Measurements from ENCODE around the gene DUOXA1. TPM values are rescaled to one million over a fixed set of nuclear protein-coding genes. Genes with fewer than 3 reads are reported as not detected.

Gene DUOXA1
- total and polyA plus RNA-seq, 5 donors = 0.72 to 2.1 (median 1.3) TPM

DNA sequence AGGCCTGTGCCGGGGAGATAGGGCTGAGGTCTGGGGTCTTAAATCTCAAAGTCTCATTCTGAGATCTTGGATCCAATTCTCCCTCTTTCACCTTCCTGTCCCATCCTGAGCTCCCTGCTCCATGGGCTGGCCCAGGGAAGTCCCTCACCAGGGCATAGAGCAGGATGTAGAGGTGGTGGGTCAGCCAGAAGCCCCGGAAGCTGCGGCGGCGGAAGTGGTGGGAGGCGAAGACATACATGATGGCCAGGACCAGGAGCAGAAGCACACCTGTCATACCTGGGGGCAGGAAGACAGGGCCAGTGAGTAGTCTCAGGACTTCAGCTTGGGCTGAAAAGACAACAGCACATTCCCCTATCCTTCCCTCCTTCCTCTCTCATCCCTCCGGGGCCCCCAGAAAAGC, 32.2 kb downstream of the DUOXA1 start:
- Histone ChIP-seq H3K27ac (ENCODE audit: low read length) (no peak overlapping the region), H3K9me3 (ENCODE audit: control insufficient read depth, low read length) (no peaks in the 10 kb centered on the region), H3K4me3 (ENCODE audit: low read length) (no peak overlapping the region), H3K4me1 (ENCODE audit: control insufficient read depth, insufficient read depth, low read length) (no peaks in the 10 kb centered on the region), H3K27me3 (ENCODE audit: control insufficient read depth, insufficient read depth) (no peaks in the 10 kb centered on the region)
- DNase-seq (no peak), ATAC-seq (no peak)
- intact Hi-C loops (cut with DNase I) = no loop called here
- WGBS = 89% methylated on average over 7 of the region's 7 CpGs

- no peaks in the 10 kb centered on the region for H3K27me3 ChIP-seq (ENCODE audit: control insufficient read depth, insufficient read depth)
- H3K4me1 ChIP-seq (ENCODE audit: control insufficient read depth, insufficient read depth, low read length) = no peaks in the 10 kb centered on the region
- no peak for ATAC-seq
- intact Hi-C loops (cut with DNase I) = no loop called here
- no peak overlapping the region for H3K4me3 ChIP-seq (ENCODE audit: low read length)
- WGBS = 89% methylated on average over 11 of the region's 11 CpGs
- no peak overlapping the region for H3K27ac ChIP-seq (ENCODE audit: low read length)
- H3K9me3 ChIP-seq (ENCODE audit: control insufficient read depth, low read length) = no peaks in the 10 kb centered on the region
- no peak for DNase-seq
Observed at GRCh38 chr15:45095661-45096060, 34.0 kb downstream of the DUOXA1 start.

GRCh38 chr15:45094358-45094730, 35.3 kb downstream of the DUOXA1 start:
- 73% methylated on average over 9 of the region's 9 CpGs for WGBS
- ATAC-seq (no peak), DNase-seq (no peak)
- intact Hi-C loops (cut with DNase I) = no loop called here
- Histone ChIP-seq H3K4me1 (ENCODE audit: control insufficient read depth, insufficient read depth, low read length) (no peaks in the 10 kb centered on the region), H3K27ac (ENCODE audit: low read length) (no peak overlapping the region), H3K27me3 (ENCODE audit: control insufficient read depth, insufficient read depth) (no peaks in the 10 kb centered on the region), H3K9me3 (ENCODE audit: control insufficient read depth, low read length) (no peaks in the 10 kb centered on the region), H3K4me3 (ENCODE audit: low read length) (no peak overlapping the region)

- DNase-seq = no peak
- no peak for ATAC-seq
- WGBS = 81% methylated on average over 11 of the region's 11 CpGs
- no peaks in the 10 kb centered on the region for H3K4me1 ChIP-seq (ENCODE audit: control insufficient read depth, insufficient read depth, low read length)
- no peaks in the 10 kb centered on the region for H3K9me3 ChIP-seq (ENCODE audit: control insufficient read depth, low read length)
- no peak overlapping the region for H3K4me3 ChIP-seq (ENCODE audit: low read length)
- intact Hi-C loops (cut with DNase I) = no loop called here
- no peak overlapping the region for H3K27ac ChIP-seq (ENCODE audit: low read length)
- H3K27me3 ChIP-seq (ENCODE audit: control insufficient read depth, insufficient read depth) = no peaks in the 10 kb centered on the region
Observed at GRCh38 chr15:45093622-45094357, 35.9 kb downstream of the DUOXA1 start.

GRCh38 chr15:45093013-45093412, 36.7 kb downstream of the DUOXA1 start:
- intact Hi-C loops (cut with DNase I) = no loop called here
- no peak for ATAC-seq
- H3K27ac ChIP-seq (ENCODE audit: low read length) = no peak overlapping the region
- no peaks in the 10 kb centered on the region for H3K27me3 ChIP-seq (ENCODE audit: control insufficient read depth, insufficient read depth)
- H3K4me1 ChIP-seq (ENCODE audit: control insufficient read depth, insufficient read depth, low read length) = no peaks in the 10 kb centered on the region
- DNase-seq = no peak
- 95% methylated on average over 4 of the region's 4 CpGs for WGBS
- H3K4me3 ChIP-seq (ENCODE audit: low read length) = no peak overlapping the region
- no peaks in the 10 kb centered on the region for H3K9me3 ChIP-seq (ENCODE audit: control insufficient read depth, low read length)

GRCh38 chr15:45091576-45091975, 38.1 kb downstream of the DUOXA1 start:
- no peaks in the 10 kb centered on the region for H3K27me3 ChIP-seq (ENCODE audit: control insufficient read depth, insufficient read depth)
- ATAC-seq = peak; percentile 70 to 79

DNA sequence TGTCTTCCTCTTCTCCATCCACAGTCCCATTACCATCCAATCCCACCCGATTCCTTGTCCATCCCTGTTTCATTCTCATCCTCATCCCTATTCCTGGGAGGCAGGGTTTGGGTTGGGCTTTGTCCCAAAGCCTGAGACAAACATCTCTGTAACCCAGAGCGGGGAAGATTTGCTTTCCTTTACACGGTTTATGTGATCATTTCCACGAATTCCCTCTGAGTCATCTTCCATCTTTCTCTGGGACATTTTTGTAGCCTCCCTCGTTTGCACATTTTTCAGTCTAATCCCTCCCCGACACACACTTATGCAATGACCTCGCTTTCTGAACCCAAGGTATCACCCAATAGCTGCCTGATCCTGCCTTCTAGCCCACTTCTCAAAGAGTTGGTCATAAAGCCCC, 38.5 kb downstream of the DUOXA1 start:
- H3K4me3 ChIP-seq (ENCODE audit: low read length) = no peak overlapping the region
- intact Hi-C loops (cut with DNase I) = no loop called here
- H3K27ac ChIP-seq (ENCODE audit: low read length) = no peak overlapping the region
- no peak for DNase-seq
- 59% methylated on average over 7 of the region's 7 CpGs for WGBS
- no peaks in the 10 kb centered on the region for H3K4me1 ChIP-seq (ENCODE audit: control insufficient read depth, insufficient read depth, low read length)
- no peak for ATAC-seq
- H3K9me3 ChIP-seq (ENCODE audit: control insufficient read depth, low read length) = no peaks in the 10 kb centered on the region
- no peaks in the 10 kb centered on the region for H3K27me3 ChIP-seq (ENCODE audit: control insufficient read depth, insufficient read depth)

More at GRCh38 chr15:45091576-45091975, 38.1 kb downstream of the DUOXA1 start:
- H3K9me3 ChIP-seq (ENCODE audit: control insufficient read depth, low read length) = no peaks in the 10 kb centered on the region
- H3K4me3 ChIP-seq (ENCODE audit: low read length) = no peak overlapping the region
- intact Hi-C loops (cut with DNase I) = no loop called here
- H3K27ac ChIP-seq (ENCODE audit: low read length) = no peak overlapping the region
- H3K4me1 ChIP-seq (ENCODE audit: control insufficient read depth, insufficient read depth, low read length) = no peaks in the 10 kb centered on the region
- DNase-seq = peak in 1 of 3 donors; percentile 39
- WGBS = 66% methylated on average over 2 of the region's 2 CpGs

- Histone ChIP-seq H3K27ac (ENCODE audit: low read length) (no peak overlapping the region), H3K4me1 (ENCODE audit: control insufficient read depth, insufficient read depth, low read length) (no peaks in the 10 kb centered on the region), H3K27me3 (ENCODE audit: control insufficient read depth, insufficient read depth) (no peaks in the 10 kb centered on the region), H3K4me3 (ENCODE audit: low read length) (no peak overlapping the region), H3K9me3 (ENCODE audit: control insufficient read depth, low read length) (no peaks in the 10 kb centered on the region)
- intact Hi-C loops (cut with DNase I) = no loop called here
- ATAC-seq (no peak), DNase-seq (no peak)
- 39% methylated on average over 3 of the region's 3 CpGs for WGBS
Observed at GRCh38 chr15:45089712-45090373, 39.8 kb downstream of the DUOXA1 start.

GRCh38 chr15:45088801-45089711, 40.6 kb downstream of the DUOXA1 start:
- H3K27ac ChIP-seq (ENCODE audit: low read length) = no peak overlapping the region
- no peaks in the 10 kb centered on the region for H3K4me1 ChIP-seq (ENCODE audit: control insufficient read depth, insufficient read depth, low read length)
- no peaks in the 10 kb centered on the region for H3K9me3 ChIP-seq (ENCODE audit: control insufficient read depth, low read length)
- DNase-seq (no peak), ATAC-seq (peak in 1 of 2 donors; percentile 74)
- no peaks in the 10 kb centered on the region for H3K27me3 ChIP-seq (ENCODE audit: control insufficient read depth, insufficient read depth)
- H3K4me3 ChIP-seq (ENCODE audit: low read length) = no peak overlapping the region
- intact Hi-C loops (cut with DNase I) = no loop called here
- 80% methylated on average over 10 of the region's 10 CpGs for WGBS

- 41% methylated on average over 1 of the region's 1 CpG for WGBS
Observed at GRCh38 chr15:45087513-45087912, 42.2 kb downstream of the DUOXA1 start.

DNA sequence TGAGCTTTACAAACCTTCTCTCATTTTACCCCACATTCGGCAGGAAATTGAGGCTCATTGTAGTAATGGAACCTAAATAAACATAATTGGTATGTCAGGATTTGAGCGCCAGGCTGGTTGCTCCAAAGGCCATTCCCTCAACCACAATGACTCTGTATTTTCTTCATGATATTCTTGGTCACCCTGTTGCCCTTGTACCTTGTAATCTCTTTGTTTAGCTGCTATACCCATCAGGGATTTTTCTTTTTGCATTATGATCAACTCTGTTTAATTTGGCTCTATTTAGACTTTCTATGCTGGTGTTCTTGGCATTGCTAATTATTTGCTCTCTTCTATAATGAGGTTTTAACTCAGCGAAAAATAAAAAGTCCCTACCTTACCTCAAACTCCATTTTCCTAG, 45.5 kb downstream of the DUOXA1 start:
- H3K4me3 ChIP-seq (ENCODE audit: low read length) = no peak overlapping the region
- H3K9me3 ChIP-seq (ENCODE audit: control insufficient read depth, low read length) = no peaks in the 10 kb centered on the region
- no peak overlapping the region for H3K27ac ChIP-seq (ENCODE audit: low read length)
- H3K4me1 ChIP-seq (ENCODE audit: control insufficient read depth, insufficient read depth, low read length) = peaks cover 6% of the 10 kb centered on the region
- ATAC-seq (no peak), DNase-seq (no peak)
- intact Hi-C loops (cut with DNase I) = no loop called here
- H3K27me3 ChIP-seq (ENCODE audit: control insufficient read depth, insufficient read depth) = no peaks in the 10 kb centered on the region
- WGBS = 83% methylated on average over 3 of the region's 3 CpGs

More at GRCh38 chr15:45087513-45087912, 42.2 kb downstream of the DUOXA1 start:
- no peak for DNase-seq
- H3K27ac ChIP-seq (ENCODE audit: low read length) = no peak overlapping the region
- intact Hi-C loops (cut with DNase I) = no loop called here
- H3K4me1 ChIP-seq (ENCODE audit: control insufficient read depth, insufficient read depth, low read length) = no peaks in the 10 kb centered on the region
- ATAC-seq = no peak
- no peaks in the 10 kb centered on the region for H3K27me3 ChIP-seq (ENCODE audit: control insufficient read depth, insufficient read depth)
- H3K4me3 ChIP-seq (ENCODE audit: low read length) = no peak overlapping the region
- no peaks in the 10 kb centered on the region for H3K9me3 ChIP-seq (ENCODE audit: control insufficient read depth, low read length)
